ENCODE measurements around the gene TMEM234.

Gene TMEM234

DNA sequence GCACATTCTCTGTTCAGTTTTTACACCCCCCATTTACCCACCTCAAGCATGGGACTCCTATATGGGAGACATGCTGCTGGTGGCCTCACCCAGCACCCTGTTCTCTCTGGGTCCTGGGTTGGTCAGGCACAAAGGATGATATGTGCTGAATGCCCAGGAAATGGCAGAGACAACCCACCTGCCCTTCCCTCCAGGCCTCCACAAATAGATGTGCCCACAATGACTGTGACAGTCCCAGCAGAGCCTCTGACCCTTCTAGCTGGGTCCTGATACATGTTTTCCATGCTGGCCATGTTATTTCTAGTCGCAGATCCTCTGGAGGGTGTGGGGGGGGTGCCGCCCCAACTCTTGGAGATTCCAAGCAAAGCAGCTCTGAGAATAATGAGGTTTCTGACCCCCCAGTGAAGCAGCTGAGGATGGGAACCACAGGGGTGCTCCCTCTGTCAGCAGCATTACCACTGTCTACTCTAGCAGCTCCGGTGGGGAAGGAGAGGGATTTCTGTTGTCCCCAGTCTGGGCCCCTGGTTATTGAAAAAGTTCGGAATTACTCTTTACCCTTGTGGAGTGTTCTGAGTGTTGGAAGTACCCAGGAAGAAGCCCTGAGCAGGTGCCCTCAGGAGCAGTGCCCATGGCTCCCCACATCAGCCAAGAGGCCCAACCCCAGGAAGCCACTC, 23.0 kb downstream of the TMEM234 start:
- DNase-seq, result no peak

DNA sequence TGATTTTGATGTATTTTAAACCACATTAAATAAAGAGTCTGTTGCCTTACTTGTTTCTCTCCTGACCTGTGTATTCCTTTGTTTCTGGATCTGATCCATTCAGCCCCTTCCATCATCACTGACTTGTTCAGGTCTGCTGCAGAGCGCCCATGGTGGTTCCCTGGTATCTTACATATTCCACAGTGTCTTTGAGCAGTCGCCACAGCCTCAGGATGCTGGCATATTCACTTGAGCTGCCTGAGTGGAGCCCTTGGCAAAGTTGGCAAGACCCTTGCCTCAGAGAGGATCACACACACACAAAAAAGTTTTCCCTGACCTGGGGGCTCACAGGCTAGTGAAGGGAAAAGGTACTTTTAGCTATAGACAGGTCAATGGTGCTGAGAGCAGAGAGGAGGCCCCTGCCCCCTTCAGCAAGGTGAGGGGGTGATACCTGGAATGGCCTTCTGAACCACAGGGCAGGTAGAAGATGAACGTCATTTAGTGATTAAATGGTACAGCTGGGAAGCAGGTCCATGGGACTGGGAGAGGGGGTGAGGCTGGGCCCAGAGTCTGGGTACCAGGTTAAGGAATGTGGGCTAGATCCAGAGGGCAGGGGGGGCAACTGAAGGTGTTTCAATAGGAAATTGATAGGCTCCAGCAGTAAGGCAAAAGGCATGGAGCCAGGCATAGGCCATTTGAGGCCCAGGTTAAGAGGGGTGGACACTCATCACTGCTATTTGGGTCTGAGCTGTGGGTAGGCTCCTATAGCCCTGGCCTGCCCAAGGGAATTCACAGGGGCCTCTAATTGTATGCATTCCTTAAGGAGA, 23.7 kb downstream of the TMEM234 start:
- DNase-seq, result no peak

DNA sequence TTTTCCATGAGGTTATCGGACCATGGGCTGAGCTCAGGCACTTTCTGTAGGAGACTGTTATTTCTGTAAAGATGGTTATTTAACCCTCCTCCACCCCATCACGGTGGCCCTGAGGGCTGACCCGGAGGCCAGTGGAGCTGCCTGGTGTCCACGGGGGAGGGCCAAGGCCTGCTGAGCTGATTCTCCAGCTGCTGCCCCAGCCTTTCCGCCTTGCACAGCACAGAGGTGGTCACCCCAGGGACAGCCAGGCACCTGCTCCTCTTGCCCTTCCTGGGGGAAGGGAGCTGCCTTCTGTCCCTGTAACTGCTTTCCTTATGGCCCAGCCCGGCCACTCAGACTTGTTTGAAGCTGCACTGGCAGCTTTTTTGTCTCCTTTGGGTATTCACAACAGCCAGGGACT, 24.3 kb downstream of the TMEM234 start:
- no peak for DNase-seq

DNA sequence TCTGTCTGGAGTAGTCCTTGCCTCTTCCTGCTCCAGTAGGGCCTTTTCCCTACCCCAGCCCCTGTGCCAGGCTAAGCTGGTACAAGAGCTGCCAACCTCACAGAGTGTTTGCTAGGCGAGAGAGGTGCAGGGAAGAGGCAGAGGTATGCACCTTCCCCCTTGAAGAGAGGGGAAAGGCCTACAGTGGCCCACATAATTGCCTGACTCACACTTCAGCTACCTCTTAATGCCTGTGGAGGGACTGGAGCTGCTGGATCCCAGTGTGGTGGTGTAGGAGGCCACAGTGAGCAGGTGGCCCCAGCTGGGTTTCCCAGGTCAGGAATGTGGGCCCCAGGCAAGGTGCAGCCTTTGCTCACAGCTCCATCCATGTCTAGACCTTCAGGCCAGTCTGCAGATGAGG, 25.1 kb downstream of the TMEM234 start:
- DNase-seq, result no peak

DNA sequence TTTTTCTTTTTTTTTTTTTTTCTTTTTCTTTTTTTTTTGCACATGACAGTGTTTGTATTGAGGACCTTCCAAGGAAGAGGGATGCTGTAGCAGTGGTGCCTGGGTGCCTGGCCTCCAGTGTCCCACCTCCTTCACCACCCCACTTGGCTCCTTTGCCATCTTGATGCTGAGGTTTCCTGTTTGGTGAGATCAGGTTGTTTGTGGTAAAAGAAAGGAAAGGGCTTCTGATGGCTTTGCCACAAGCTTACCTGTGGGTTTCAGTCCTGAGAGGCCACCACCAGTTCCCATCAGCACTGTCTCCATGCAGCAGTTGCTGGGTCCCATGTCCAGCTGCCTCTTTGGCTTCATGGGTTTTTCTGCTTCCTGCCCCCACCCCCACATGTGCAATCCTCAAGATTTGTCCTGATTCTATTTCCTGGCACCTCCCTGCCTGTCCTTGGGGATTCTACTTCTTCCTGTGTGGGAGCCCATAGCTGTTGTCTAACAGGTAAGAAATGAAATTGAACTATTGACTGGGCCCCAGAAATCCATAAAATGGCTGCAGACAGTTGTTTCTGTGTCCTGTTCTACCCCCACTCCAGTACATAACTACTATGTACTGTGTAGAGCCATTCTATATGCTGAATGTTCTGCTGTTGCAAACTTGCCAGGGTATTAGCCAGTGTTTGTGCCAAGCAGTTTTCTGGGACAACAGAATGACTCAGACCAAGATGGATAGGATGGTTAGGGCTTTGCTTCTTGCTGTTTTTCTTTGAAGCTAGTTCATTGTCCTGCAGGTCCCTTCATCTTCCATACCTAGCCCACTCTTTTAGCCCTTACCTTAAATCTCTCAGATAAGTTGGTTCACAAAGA, 26.0 kb downstream of the TMEM234 start:
- no peak for DNase-seq

DNA sequence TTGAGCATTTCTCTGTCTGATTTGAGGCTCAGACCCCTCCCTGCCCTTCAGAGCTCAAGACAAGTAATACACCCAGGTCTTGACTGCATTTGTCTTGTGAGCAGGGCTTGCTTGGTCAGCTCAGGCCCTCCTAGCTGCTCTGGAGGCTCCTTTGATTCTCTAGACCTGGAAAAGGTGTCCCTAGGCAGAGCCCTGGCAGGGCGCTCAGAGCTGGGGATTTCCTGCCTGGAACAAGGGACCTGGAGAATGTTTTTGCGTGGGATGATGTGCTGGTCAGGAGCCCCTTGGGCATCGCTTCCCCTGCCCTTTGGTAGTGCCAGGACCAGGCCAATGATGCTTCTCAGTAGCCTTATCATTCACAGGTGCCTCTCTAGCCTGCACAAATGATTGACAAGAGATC, 26.6 kb downstream of the TMEM234 start:
- no peak for DNase-seq

DNA sequence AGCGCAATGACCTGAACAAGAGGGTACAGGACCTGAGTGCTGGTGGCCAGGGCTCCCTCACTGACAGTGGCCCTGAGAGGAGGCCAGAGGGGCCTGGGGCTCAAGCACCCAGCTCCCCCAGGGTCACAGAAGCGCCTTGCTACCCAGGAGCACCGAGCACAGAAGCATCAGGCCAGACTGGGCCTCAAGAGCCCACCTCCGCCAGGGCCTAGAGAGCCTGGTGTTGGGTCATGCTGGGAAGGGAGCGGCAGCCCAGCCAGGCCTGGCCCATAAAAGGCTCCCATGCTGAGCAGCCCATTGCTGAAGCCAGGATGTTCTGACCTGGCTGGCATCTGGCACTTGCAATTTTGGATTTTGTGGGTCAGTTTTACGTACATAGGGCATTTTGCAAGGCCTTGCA, 27.2 kb downstream of the TMEM234 start:
- no peak for DNase-seq

DNA sequence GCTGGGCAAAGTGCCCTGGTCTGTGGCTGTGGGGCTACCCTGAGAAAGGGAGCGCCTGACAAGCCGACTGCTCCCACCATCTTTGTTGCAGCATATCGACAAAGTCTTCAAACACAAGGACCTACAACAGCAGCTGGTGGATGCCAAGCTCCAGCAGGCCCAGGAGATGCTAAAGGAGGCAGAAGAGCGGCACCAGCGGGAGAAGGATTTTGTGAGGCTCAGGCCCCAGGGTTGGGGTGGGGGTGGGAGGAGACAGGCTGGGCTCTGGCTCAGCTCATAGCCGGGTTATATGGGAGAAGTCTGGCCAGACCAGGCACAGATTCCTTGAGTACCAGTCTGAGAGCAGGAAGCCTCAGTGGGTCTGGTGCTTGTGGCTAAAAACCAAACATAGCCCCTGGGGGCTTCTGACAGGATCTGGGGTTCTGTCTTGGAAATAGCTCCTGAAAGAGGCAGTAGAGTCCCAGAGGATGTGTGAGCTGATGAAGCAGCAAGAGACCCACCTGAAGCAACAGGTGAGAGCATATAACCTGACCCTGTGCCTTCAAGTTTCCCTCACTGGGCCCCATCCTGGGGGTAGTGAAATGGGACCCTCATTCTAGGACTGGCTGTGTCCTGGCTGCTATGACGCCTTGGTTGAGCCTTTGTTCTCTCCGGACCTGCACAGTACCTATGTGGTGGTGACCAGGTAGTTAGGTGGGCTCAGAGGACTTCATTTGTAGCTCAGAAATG, 29.8 kb downstream of the TMEM234 start:
- DNase-seq, result no peak

DNA sequence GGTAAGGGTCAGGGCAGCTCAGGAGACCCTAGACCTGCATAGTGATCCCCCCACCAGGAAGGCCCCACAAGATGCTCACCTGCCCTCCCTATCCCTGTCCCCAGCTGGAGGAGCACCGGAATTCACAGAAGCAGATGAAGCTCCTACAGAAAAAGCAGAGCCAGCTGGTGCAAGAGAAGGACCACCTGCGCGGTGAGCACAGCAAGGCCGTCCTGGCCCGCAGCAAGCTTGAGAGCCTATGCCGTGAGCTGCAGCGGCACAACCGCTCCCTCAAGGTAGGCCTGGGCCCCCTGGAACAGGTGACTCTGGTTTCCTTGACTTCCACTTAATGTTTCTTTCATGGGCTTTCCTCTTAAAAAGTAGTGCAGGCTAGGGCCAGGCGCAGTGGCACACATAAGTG, 34.3 kb downstream of the TMEM234 start:
- DNase-seq, result no peak

GRCh38 chr1:32186491-32186890, 35.7 kb downstream of the TMEM234 start:
- no peak for DNase-seq

- DNase-seq, result no peak
Measured at GRCh38 chr1:32186077-32186476, 36.1 kb downstream of the TMEM234 start.

DNA sequence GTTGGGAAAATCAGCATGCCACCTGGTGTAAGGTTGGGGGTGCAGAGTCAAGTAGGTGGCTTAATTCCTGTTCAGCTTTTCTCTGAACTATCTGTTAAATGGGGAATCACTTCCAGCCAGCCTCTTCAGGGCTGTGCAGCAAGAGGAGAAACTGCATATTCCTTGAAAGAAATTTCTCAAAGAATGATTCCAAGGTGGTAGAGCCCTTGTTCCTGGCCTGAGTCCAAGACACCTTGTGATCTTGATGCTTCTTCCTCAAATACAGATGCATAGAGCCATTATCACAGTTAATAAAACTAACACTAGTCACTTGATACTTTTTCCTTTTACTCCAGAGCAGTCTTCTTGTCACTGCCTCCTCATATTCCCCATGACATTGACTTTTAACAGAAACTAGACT, 37.5 kb downstream of the TMEM234 start:
- no peak for DNase-seq

GRCh38 chr1:32182060-32182459, 40.1 kb downstream of the TMEM234 start:
- no peak for DNase-seq

GRCh38 chr1:32181563-32181962, 40.6 kb downstream of the TMEM234 start:
- no peak for DNase-seq

DNA sequence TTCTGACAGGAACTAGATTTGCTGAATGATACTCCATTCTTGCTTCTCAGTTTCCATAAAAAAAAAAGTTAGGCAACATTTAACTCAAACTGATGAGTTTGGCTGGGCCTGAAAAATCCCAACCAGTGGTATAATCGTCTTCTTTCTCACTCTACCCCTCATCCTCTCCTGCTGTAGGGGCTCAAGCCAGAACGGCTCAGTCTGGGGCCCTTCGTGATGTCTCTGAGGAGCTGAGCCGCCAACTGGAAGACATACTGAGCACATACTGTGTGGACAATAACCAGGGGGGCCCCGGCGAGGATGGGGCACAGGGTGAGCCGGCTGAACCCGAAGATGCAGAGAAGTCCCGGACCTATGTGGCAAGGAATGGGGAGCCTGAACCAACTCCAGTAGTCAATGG, 41.1 kb downstream of the TMEM234 start:
- no peak for DNase-seq

- DNase-seq, result no peak
Measured at GRCh38 chr1:32180186-32181060, 41.7 kb downstream of the TMEM234 start.

GRCh38 chr1:32179443-32180185, 42.5 kb downstream of the TMEM234 start, which contains the start of gene TXLNA:
Gene TXLNA, plus strand, starts transcription at chr1:32179675. Its CDS starts 671 bp downstream, at chr1:32180346.
- peak; percentile 76 to 89 for DNase-seq

GRCh38 chr1:32179193-32179442, 43.0 kb downstream of the TMEM234 start:
- peak; percentile 63 to 65 for DNase-seq

GRCh38 chr1:32178380-32179192, 43.6 kb downstream of the TMEM234 start:
- no peak for DNase-seq

GRCh38 chr1:32172621-32173245, 49.4 kb downstream of the TMEM234 start:
- no peak for DNase-seq
